Measurements from ENCODE around the gene METTL27.
"Not testable (repeated sequence)": the region's sequence is repeated elsewhere in the genome, so short reads cannot be mapped to it uniquely, and the experiment has no call there.

METTL27 gene

DNA sequence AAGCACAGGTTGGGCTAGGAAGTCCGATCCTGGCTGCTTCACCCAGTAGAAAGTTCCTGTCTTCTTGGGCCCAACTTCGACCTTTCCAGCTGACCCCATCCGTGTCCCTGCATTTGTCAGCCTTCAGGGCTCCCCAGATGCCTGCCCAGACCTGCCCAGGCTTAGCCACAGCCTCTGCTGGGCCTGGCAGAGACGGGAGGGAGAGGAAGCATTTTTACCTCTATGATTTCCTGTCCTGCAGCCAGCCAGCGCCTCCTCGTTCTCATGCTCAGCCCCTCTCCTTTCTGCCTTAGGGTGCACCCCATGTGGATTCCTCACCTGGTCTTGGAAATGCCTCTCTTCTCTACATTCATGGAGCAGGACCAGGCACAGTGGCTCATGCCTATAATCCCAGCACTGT lies 3.7 kb downstream of the METTL27 start:
- DNase-seq: no peak

DNA sequence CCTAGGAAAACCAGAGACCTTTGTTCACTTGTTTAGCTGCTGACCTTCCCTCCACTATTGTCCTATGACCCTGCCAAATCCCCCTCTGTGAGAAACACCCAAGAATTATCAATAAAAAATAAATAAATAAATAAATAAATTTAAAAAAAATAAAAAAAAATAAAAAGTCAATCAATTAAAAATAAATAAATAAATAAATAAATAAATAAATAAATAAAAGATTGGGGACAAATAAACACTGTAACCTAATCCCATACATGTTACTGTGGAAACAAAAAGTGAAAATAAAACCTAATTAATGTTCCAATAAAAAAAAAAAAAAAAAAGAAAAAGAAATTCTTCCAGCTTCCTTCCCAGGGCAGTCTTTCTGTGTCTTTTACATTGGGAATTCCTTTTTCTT lies 5.1 kb downstream of the METTL27 start:
- DNase-seq: not testable (repeated sequence)

DNA sequence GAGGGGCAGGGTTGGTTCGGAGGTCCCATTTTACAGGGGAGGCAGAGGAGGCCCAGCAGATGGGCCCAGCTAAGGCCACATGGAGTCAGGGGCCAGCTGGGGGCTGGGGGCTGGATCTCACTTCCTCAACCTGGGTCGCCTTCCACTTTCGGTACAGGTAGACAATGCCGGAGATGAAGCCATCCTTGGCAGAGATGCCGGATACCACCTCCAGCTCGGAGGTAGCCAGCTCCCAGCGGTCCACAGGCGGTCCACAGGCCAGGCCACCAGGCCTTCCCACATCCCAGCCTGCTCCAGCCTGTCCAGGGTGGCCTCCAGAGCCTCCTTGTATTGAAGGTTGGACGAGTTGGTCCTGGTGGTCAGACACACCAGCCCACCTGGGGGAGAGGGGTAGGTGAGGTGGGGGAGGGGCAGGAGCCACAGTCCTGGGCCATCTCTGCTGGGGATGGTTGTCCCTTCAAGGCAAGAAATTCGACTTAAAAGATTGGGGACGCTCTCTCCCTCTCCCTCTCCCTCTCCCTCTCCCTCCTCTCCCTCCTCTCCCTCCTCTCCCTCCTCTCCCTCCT lies 7.6 kb downstream of the METTL27 start:
- DNase-seq: no peak

DNA sequence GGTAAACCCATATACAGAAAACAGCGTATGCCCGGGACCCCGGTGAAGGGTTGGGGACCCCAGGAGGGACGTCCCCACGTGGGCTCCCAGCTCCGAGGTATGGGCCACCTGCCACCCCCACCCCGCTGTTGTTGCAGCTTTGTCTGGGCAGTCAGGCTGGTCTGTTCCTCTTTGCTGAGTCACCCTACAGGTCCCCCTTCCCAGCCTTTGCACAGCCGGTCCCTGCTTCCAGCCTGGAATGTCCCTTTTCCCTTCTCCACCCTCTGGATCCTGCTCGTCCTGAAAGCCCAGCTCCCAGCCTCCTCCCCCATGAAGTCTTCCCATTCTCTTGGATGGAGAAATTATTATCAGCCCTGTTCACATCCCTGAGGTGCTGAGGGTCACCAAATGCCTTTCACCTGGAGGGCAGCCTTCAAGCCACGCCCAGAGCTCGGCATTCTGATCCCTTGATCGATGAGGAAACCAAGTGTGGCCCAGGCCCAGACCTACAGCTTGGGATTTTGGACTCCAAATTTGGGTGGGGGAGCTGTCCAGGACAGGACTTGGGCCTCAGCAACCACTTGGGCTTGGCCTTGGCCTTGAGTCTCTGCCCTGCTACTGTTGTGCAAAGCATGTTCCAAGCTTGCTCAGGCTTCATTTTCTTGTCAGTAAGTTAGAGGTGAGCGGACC lies 8.9 kb downstream of the METTL27 start:
- DNase-seq: no peak

DNA sequence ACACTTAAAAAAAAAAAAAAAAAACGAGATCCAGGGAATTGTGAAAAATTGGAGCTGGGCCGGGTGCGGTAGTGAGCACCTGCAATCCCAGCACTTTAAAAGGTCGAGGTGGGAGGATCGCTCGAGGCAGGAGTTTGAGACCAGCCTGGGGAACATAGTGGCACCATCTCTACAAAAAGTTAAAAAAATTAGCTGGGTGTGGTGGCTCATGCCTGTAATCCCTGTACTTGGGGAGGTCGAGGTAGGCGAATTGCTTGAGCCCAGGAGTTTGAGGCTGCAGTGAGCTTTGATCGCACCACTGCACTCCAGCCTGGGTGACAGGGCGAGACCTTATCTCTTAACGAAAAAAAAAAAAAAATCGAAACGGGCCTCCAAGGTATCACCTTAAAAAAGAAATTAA lies 9.5 kb downstream of the METTL27 start:
- no peak for DNase-seq

DNA sequence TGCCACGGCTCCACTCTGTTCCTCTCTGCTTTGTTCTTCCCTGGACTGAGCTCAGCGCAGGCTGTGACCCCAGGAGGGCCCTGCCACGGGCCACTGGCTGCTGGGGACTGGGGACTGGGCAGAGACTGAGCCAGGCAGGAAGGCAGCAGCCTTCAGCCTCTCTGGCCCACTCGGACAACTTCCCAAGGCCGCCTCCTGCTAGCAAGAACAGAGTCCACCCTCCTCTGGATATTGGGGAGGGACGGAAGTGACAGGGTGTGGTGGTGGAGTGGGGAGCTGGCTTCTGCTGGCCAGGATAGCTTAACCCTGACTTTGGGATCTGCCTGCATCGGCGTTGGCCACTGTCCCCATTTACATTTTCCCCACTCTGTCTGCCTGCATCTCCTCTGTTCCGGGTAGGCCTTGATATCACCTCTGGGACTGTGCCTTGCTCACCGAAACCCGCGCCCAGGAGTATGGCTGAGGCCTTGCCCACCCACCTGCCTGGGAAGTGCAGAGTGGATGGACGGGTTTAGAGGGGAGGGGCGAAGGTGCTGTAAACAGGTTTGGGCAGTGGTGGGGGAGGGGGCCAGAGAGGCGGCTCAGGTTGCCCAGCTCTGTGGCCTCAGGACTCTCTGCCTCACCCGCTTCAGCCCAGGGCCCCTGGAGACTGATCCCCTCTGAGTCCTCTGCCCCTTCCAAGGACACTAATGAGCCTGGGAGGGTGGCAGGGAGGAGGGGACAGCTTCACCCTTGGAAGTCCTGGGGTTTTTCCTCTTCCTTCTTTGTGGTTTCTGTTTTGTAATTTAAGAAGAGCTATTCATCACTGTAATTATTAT lies 10.3 kb downstream of the METTL27 start:
- no peak for DNase-seq

DNA sequence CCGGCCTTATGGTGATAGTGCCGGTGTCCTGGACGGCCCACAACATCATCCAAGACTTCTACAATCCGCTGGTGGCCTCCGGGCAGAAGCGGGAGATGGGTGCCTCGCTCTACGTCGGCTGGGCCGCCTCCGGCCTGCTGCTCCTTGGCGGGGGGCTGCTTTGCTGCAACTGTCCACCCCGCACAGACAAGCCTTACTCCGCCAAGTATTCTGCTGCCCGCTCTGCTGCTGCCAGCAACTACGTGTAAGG lies 10.8 kb downstream of the METTL27 start:
- no peak for DNase-seq

DNA sequence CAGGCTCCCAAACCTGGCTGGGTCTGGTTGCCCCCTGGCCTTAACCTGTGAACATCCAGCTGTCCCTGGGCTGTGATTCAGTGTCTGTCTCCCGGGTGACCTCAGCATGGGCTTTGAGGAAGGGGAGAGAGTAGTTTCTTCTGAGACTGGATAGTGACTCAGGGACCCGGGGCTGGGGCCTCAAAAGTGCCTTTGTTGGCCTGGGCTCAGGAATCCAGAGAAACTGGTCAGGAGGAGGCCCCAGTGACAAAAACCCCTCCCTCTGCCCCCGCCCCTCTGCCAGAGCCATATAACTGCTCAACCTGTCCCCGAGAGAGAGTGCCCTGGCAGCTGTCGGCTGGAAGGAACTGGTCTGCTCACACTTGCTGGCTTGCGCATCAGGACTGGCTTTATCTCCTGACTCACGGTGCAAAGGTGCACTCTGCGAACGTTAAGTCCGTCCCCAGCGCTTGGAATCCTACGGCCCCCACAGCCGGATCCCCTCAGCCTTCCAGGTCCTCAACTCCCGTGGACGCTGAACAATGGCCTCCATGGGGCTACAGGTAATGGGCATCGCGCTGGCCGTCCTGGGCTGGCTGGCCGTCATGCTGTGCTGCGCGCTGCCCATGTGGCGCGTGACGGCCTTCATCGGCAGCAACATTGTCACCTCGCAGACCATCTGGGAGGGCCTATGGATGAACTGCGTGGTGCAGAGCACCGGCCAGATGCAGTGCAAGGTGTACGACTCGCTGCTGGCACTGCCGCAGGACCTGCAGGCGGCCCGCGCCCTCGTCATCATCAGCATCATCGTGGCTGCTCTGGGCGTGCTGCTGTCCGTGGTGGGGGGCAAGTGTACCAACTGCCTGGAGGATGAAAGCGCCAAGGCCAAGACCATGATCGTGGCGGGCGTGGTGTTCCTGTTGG lies 11.4 kb downstream of the METTL27 start, which contains the start of gene CLDN4:
CLDN4 (plus strand) TSS at position 316 of the 903 bp plus-strand sequence; CDS start at position 522, 206 bp downstream.
- no peak for DNase-seq

DNA sequence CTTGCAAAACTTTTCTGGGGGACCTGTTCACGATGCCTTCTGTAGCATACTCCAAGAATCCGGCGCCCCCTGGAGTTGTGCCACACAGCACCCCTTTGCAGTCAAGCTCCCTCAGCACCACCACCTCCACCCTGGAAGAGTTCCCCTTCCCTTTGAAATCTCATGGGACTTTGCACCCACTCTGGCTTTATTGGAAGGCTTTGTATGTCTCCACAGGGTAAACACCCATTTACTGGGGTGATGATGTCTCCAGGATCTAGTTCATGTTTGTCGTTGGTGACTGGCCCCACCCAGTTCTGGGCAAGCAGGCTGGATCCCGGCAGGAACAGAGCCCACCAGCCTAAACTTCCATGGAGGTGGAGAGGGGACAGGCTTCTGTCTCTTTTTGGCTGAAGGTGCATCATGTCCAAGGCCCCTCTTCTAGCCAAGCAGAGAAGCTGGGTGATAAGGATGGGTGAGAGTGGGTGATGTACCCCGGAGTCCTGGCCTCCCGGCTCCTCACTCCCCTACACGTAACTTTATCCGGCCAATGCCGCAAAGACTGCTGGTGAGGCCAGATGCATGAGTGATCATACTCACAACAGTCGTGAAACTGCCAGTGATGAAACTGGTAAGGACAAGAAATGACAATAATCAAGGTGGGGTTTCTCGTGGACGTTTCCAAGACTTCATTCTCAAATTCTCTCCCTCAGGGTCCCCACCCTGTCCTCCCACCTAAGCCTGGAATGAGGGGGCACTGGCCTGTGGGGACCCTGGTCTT lies 12.2 kb downstream of the METTL27 start:
- no peak for DNase-seq

DNA sequence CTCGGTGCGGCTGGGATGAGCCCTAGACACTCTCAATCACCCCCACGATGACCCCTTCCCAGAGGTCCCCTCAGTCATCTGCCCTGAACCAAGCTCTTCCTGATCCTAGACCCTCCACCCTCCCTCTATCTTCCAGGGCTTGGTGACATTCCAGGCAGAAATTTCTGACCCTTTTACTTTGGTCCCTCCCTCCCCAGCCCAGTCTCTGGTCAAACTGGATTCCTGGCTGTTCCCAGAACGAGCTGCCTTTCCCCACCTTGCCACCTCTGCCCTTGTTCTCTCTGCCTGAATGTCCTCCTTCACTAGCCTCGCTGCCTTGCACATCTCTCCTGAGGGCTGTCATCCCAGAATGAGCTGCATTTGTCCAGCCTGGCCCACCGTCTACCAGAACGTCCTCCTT lies 12.8 kb downstream of the METTL27 start:
- DNase-seq: no peak

DNA sequence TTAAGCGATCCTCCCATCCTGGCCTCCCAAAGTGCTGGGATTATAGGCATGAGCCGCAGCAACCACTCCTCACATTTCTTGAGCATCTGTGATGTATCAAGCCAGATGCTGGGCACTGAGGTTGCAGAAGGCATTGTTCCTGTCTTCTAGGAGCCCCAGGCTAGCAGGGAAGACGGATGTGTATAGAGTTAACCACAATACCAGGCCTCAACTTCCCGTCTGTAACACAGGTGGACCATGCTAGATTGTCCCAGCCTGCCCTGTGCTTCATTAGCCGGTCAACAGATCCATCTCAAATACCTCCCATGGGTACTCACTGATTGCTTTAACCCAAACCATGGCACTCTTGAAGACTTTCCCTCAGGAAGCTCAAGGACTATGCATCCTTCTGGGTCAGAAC lies 13.3 kb downstream of the METTL27 start:
- DNase-seq: no peak

DNA sequence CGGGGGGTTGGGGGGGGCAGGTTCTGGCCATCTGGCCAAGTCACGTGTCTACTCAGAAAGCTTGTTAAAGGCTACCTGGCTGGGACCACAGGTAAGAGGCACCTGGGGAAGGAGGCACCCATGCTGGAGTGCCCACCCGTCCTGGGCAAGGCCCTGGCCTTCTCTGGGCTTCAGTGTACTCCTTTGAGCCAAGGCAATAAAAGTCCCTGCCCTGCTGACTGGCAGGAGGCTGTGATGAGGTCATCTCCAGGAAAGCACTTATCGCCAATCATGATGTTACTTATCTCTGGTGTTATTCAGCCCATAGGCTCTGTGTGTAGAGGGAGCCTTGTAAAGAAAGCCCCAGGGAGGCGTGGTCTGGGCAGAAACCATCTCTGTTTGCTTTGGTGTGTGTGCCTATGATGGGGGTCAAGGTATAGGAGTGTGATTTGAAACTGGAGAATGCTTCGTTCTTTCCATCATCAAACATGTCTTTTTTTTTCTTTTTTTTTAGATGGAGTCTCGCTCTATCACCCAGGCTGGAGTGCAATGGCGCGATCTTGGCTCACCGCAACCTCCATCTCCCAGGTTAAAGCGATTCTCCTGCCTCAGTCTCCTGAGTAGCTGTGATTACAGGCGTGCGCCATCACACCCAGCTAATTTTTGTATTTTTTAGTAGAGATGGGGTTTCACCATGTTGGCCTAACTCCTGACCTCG lies 14.1 kb downstream of the METTL27 start:
- no peak for DNase-seq

DNA sequence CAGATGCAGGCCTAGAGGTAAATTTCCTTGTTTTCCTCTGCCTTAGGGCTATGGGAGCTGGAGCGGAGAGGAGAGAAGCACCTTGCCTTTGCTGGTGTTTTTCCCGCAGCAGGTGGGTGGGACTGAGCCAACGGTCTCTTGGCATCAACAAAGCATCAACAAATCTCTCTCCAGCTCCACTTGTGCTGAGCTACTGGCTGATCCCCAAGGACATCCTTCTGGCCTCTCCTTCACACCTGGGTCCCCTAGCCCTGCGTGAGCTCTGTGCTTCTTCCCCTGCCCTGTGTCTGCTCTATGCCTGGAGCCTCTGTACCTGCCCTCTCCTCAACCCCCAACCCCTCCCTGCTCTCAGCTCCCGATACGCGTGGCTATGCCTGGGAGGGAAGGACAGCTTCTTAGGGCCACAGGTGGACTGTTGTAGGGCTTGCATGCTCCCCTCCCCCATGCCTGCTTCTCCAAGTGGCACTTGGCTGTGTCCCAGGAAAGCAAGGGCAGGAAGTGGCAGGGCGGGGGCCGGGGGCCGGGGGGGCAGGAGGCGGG lies 14.7 kb downstream of the METTL27 start:
- no peak for DNase-seq

DNA sequence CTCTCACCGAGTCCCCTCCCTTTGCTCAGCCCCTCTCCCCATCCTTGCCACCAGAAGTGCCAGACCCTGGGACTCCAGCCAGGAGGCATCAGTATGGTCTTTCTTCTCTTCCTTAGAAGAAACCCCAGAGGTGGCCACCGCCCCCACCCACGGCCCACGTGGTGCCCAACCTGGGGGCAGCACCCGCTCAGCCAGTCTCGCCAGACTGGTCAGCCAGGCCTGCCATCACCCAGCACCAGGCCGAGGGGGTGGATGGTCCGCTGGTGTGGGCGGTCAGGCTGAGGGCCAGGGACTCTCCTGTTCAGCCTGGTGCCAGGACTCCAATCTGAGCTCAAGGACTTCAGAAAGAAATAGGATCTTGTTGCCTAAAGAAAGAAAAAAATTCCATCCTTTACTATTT lies 17.3 kb downstream of the METTL27 start:
- DNase-seq: no peak

DNA sequence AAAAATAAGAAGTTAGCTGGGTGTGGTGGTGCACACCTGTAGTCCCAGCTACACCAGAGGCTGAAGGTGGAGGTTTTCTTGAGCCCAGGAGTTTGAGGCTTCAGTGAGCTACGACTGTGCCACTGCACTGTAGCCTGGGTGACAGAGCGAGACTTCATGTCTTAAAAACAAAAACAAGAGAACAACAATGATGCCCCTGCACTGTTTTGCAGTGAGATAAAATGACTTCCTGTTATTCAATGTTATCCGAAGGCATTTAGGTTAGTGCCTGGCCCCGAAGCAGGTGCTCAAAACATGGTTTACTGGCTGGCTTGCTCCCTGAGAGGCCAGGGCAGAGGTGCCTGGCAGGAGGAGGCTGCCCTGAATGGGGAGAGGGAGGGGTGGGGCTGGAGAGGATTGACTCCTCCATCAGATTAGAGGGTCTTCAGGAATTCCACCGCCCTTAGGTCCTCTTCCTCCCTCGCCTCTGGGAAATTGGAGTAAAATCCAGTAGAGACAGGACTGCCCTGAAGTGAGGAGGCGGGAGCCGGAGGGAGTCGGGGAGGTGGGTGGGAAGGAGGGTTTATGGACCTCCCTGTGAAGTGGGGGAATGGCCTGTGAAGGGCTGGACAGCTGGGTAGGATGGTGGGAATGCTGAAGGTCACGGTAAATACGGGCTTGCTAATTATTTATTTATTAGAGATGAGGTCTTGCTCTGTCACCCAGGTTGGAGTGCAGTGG lies 18.3 kb downstream of the METTL27 start:
- DNase-seq: no peak

DNA sequence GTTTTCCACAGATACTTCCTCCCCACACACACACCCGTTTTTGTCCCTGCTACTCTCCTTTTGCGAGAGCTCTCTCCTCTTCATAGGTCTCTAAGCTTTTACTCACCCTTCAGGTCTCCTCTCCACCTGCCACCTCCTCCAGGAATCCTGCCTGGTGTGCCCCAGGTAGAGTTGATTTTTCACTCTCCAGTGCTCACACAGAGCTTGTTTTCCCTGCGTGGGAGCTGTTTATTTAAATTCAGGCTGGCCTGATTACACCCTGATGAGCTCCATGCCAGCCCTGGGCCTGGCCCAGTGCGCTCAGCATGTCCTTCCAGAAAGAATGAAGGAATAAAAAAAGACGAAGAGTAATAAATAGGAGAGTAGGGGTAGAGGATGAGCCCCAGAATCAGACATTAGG lies 19.1 kb downstream of the METTL27 start:
- DNase-seq: no peak

DNA sequence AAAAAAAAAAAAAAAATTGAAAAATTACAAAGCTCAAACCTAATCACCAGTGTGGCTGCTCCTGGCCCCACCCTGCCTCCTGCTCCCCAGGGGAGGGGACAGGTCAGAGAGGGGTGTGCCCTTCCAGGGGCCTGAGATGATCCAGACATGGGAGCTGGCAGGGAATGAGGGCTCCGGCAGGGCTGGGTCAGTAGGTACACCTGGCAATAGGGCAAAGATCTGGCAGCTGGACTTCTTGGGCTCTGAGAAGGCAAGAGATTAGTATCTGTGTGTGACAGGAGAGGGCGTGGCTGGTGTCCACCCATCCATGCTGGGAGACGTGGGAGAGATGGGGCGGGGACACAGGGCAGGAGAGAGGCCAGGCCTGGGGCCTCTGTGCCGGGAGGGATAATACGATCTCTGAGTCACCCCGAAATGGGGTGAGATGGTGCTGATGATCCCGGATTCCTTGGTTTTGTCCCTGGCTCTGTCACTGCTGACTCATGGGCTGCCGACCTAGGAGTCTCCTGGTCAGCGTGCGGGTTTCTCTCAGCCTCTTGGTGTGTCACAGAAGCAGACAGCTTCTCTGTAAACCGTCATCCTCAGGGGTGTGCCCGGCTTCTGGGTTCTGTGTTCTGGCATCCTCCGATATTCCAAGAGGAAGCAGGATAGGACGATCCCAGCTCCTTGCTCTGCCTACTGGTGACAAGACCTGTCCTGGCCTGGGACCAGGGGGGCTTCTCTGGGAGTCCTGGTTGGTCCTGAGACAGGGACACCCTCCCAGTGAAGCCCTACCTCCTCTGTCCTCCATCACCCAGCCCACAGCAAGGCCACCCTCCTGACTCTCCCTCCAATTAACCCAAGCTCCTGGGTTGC lies 19.8 kb downstream of the METTL27 start:
- no peak for DNase-seq

DNA sequence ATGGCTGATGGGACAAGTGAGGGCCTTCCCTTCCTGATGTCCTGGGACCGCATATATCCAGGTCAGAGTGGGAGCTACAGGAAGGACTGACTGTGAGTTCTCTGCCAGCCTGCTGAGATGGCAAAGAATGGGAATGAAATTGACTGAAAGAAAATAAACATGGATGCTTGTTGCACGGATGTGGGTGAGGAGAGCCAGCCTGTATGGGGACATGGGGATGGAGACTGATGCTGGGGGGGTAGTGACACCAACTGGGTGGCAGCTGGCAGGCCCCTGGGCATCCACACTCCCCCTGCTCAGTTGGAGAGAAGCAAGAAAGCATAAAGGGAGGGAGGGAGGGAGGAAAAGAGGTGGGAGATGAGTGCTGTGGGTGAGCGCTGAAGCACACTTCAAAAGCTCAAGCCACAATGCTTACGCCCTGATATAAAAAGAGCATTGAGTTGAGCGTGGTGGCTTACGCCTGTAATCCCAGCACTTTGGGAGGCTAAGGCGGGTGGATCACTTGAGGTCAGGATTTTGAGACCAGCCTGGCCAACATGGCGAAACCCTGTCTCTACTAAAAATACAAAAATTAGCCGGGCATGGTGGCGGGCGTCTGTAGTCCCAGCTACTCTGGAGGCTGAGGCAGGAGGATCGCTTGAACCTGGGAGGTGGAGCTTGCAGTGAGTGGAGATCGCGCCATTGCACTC lies 20.6 kb downstream of the METTL27 start:
- DNase-seq: not testable (repeated sequence)

DNA sequence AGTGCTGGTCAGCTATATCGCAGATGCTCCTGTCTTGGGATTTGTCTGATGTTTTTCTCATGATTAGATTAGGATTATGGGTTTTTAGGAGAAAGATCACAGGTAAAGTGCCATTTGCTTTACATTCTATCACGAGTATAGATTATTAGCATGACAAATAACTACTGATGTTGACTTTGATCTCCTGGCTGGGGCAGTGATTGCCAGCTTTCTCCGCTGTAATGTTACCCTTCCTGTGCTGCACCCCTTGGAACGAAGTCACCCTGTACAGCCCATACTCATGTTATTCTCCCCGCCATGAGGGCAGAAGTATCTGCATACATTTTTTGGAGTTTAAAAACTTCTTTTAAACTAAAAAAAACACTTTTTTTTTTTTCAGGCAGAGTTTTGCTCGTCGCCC lies 22.3 kb downstream of the METTL27 start:
- DNase-seq: no peak

Data from GF-D8 (cell line).